HL-60 (cell line): ENCODE results near the gene TIAL1.

Source experiments
- DNase-seq, 2 experiments: peaks; one replicate each; pipeline ENCODE4 v3.0.0-alpha.2; 2010 to 2020; ENCODE audit warnings: low read depth in 1 of 2, low spot score in 1 of 2
- H3K27ac ChIP-seq: fragments of 250-450 bp; sonication (Bioruptor Pico); replicated peaks from 2 replicates; pipeline ENCODE4 v1.5.1; 2020; ENCODE audit warnings: mild to moderate bottlenecking, moderate library complexity
- H3K27me3 ChIP-seq: fragments of 250-450 bp; sonication (Bioruptor Pico); 2 replicates; pipeline ENCODE4 v1.5.1; 2021; ENCODE audit warnings: mild to moderate bottlenecking, moderate library complexity; ENCODE audit not compliant: insufficient read depth, poor library complexity, severe bottlenecking
- H3K4me3 ChIP-seq: replicated peaks from 2 replicates; pipeline ENCODE4 v1.5.1; 2011; ENCODE audit warnings: mild to moderate bottlenecking, control low read depth, low read length; ENCODE audit not compliant: insufficient read depth
- CTCF ChIP-seq: IDR thresholded peaks from one replicate; pipeline ENCODE4 v1.5.1; 2011; ENCODE audit warnings: low read length, control low read depth, inconsistent platforms; ENCODE audit not compliant: insufficient read depth
- GABPA ChIP-seq: IDR thresholded peaks from 2 replicates; pipeline ENCODE4 v1.6.1; 2012; ENCODE audit warnings: low read depth
- POLR2AphosphoS5 ChIP-seq: IDR thresholded peaks from 2 replicates; pipeline ENCODE4 v1.6.1; 2012; ENCODE audit warnings: low read depth
- REST ChIP-seq: IDR thresholded peaks from 2 replicates; pipeline ENCODE4 v1.6.1; 2012; ENCODE audit warnings: low read depth; ENCODE audit not compliant: insufficient replicate concordance
- SPI1 ChIP-seq: IDR thresholded peaks from 2 replicates; pipeline ENCODE4 v1.6.1; 2012; ENCODE audit warnings: low read depth, mild to moderate bottlenecking, borderline replicate concordance

TIAL1 gene

GRCh38 chr10:119640384-119640783 lies 43.6 kb upstream of the TIAL1 start:
- no peak for DNase-seq
- H3K27me3 ChIP-seq, result no peaks in the 10 kb centered on the region
- no peak overlapping the region for H3K4me3 ChIP-seq
- H3K27ac ChIP-seq, result no peak overlapping the region
- no peak for TF ChIP-seq REST
- no peak for TF ChIP-seq POLR2AphosphoS5
- TF ChIP-seq GABPA, result no peak
- no peak for TF ChIP-seq CTCF
- TF ChIP-seq SPI1, result no peak

- no peak overlapping the region for H3K4me3 ChIP-seq
- DNase-seq, result no peak
- no peaks in the 10 kb centered on the region for H3K27me3 ChIP-seq
- TF ChIP-seq GABPA, result no peak
- no peak for TF ChIP-seq POLR2AphosphoS5
- TF ChIP-seq REST, result no peak
- no peak for TF ChIP-seq SPI1
- no peak for TF ChIP-seq CTCF
- H3K27ac ChIP-seq, result no peak overlapping the region
Measured at GRCh38 chr10:119638982-119639381, 42.2 kb upstream of the TIAL1 start.

GRCh38 chr10:119637631-119638030 lies 40.9 kb upstream of the TIAL1 start:
- TF ChIP-seq GABPA, result no peak
- TF ChIP-seq POLR2AphosphoS5, result no peak
- TF ChIP-seq CTCF, result no peak
- no peak for TF ChIP-seq SPI1
- no peak for TF ChIP-seq REST
- H3K27ac ChIP-seq, result no peak overlapping the region
- DNase-seq, result no peak
- H3K4me3 ChIP-seq, result no peak overlapping the region
- H3K27me3 ChIP-seq, result no peaks in the 10 kb centered on the region
